Neural cell (in vitro differentiated cells): ENCODE results near the gene PEF1.

Experiments used
- EP300 ChIP-seq: fragments of 450-650 bp; conservative IDR thresholded peaks from 2 replicates; pipeline ENCODE4 v1.6.1; 2014; ENCODE audit warnings: antibody characterized with exemption, mild to moderate bottlenecking, moderate library complexity; ENCODE audit not compliant: poor library complexity, severe bottlenecking
- POLR2AphosphoS5 ChIP-seq: IDR thresholded peaks from 2 replicates; pipeline ENCODE4 v1.6.1; 2012
- TAF1 ChIP-seq: IDR thresholded peaks from 2 replicates; pipeline ENCODE4 v1.6.1; 2012; ENCODE audit warnings: low read depth
- TF ChIP-seq, protein P1 (sequence below): fragments of 450-650 bp; IDR thresholded peaks from 2 replicates; pipeline ENCODE4 v1.5.1; 2014; ENCODE audit warnings: antibody characterized with exemption, mild to moderate bottlenecking, moderate library complexity; ENCODE audit not compliant: poor library complexity, severe bottlenecking

GRCh38 chr1:31580891-31581603, 63.6 kb downstream of the PEF1 start:
- TF ChIP-seq TAF1, result no peak
- TF ChIP-seq, protein P1, sequence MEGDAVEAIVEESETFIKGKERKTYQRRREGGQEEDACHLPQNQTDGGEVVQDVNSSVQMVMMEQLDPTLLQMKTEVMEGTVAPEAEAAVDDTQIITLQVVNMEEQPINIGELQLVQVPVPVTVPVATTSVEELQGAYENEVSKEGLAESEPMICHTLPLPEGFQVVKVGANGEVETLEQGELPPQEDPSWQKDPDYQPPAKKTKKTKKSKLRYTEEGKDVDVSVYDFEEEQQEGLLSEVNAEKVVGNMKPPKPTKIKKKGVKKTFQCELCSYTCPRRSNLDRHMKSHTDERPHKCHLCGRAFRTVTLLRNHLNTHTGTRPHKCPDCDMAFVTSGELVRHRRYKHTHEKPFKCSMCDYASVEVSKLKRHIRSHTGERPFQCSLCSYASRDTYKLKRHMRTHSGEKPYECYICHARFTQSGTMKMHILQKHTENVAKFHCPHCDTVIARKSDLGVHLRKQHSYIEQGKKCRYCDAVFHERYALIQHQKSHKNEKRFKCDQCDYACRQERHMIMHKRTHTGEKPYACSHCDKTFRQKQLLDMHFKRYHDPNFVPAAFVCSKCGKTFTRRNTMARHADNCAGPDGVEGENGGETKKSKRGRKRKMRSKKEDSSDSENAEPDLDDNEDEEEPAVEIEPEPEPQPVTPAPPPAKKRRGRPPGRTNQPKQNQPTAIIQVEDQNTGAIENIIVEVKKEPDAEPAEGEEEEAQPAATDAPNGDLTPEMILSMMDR, result no peak
- no peak for TF ChIP-seq POLR2AphosphoS5
- TF ChIP-seq EP300, result no peak
